Peyer's patch (tissue), 4 donors: ENCODE data around the gene ARID3B. TPM values are rescaled to one million over a fixed set of nuclear protein-coding genes. Genes with fewer than 3 reads are reported as not detected.

ENCODE experiments used
- DNase-seq, 3 donors: peaks; one replicate each; pipeline ENCODE4 v3.0.0-alpha.2; 2017 to 2019
- H3K27ac ChIP-seq, 4 donors: fragments of 200-600 bp; sonication (generic); one replicate each; pipeline ENCODE4 v1.5.1; 2016 to 2019
- H3K27me3 ChIP-seq, 2 donors: fragments of 200-600 bp; sonication (generic); one replicate each; pipeline ENCODE4 v1.5.1; 2019
- H3K36me3 ChIP-seq, 3 donors: fragments of 200-600 bp; sonication (generic); one replicate each; pipeline ENCODE4 v1.5.1; 2016 to 2019
- H3K4me1 ChIP-seq, 4 donors: fragments of 200-600 bp; sonication (generic); one replicate each; pipeline ENCODE4 v1.5.1; 2016 to 2019
- H3K4me3 ChIP-seq, 4 donors: fragments of 200-600 bp; sonication (generic); 1 replicate in 3 of 4; 2 replicates in 1 of 4; pipeline ENCODE4 v1.5.1; 2016 to 2019; ENCODE audit warnings: mild to moderate bottlenecking in 1 of 4
- H3K9me3 ChIP-seq, 4 donors: fragments of 200-600 bp; sonication (generic); one replicate each; pipeline ENCODE4 v1.5.1; 2016 to 2019; ENCODE audit warnings: mild to moderate bottlenecking in 1 of 4
- CTCF ChIP-seq, 6 experiments: fragments of 450-650 bp in 4 of 6; fragments of 200-600 bp in 2 of 6; sonication (generic) in 1 of 6; IDR thresholded peaks; one replicate each; pipeline ENCODE4 v1.5.1; 2017 to 2019; ENCODE audit warnings: antibody characterized with exemption in 6 of 6, mild to moderate bottlenecking in 3 of 6, moderate library complexity in 1 of 6
- POLR2A ChIP-seq, 2 donors: fragments of 450-650 bp; IDR thresholded peaks; one replicate each; pipeline ENCODE4 v1.5.1; 2017; ENCODE audit warnings: antibody characterized with exemption in 2 of 2, mild to moderate bottlenecking in 2 of 2, moderate library complexity in 2 of 2
- total RNA-seq, 4 donors: library from RNA; depleted of rRNA; stranded (reverse); fragments of >200 nt; gene quantifications; one replicate each; pipeline ENCODE4 v1.1.0, GENCODE V29; 2016

Gene ARID3B
- total RNA-seq, 4 donors from 2014 or later = 10.9 to 29.4 (median 21.6) TPM

- no peaks in the 10 kb centered on the region for H3K9me3 ChIP-seq
- no peaks in the 10 kb centered on the region for H3K36me3 ChIP-seq
- H3K27ac ChIP-seq = no peak overlapping the region
- no peak overlapping the region for H3K4me3 ChIP-seq
- H3K27me3 ChIP-seq = no peaks in the 10 kb centered on the region
- TF ChIP-seq POLR2A (IDR thresholded peaks at IDR 0.05) (no peak), CTCF (IDR thresholded peaks at IDR 0.05) (no peak)
- no peak for DNase-seq
- H3K4me1 ChIP-seq = peaks cover 0 to 19% (median 9%) of the 10 kb centered on the region in 4 donors
These were observed 72.3 kb downstream of the ARID3B start for GRCh38 chr15:74613089-74613952.

GRCh38 chr15:74613953-74614743, 73.1 kb downstream of the ARID3B start:
- Histone ChIP-seq H3K36me3 (peaks cover 0 to 2% (median 0%) of the 10 kb centered on the region in 3 donors), H3K27ac (peak overlapping the region; percentile 98 to 99 (median 98)), H3K27me3 (no peaks in the 10 kb centered on the region), H3K4me1 (peaks cover 0 to 27% (median 9%) of the 10 kb centered on the region in 4 donors), H3K4me3 (peak overlapping the region; percentile 71 to 98 (median 73)), H3K9me3 (no peaks in the 10 kb centered on the region)
- no peak for DNase-seq
- TF ChIP-seq POLR2A (IDR thresholded peaks at IDR 0.05) (no peak), CTCF (IDR thresholded peaks at IDR 0.05) (no peak)

GRCh38 chr15:74614744-74615507, 73.9 kb downstream of the ARID3B start:
- H3K4me3 ChIP-seq = peak overlapping the region; percentile 71 to 98 (median 73)
- peaks cover 0 to 10% (median 0%) of the 10 kb centered on the region in 3 donors for H3K36me3 ChIP-seq
- H3K27ac ChIP-seq = peak overlapping the region; percentile 98 to 99 (median 98)
- no peaks in the 10 kb centered on the region for H3K9me3 ChIP-seq
- no peaks in the 10 kb centered on the region for H3K27me3 ChIP-seq
- peaks cover 0 to 27% (median 9%) of the 10 kb centered on the region in 4 donors for H3K4me1 ChIP-seq
- TF ChIP-seq CTCF (IDR thresholded peaks at IDR 0.05) (peak in 1 of 6 experiments; percentile 19), POLR2A (IDR thresholded peaks at IDR 0.05) (peak; percentile 49 to 58)
- DNase-seq = peak; percentile 84 to 95 (median 89)

GRCh38 chr15:74615508-74616365, 74.7 kb downstream of the ARID3B start, which contains the start of gene CLK3:
CLK3 (plus strand) TSS chr15:74615836; CDS start chr15:74619197, 3,361 bp downstream.
- peak within 1 kb of the TSS; percentile 71 to 98 (median 73) for H3K4me3 ChIP-seq
- peaks cover 0 to 27% (median 10%) of the 10 kb centered on the region in 4 donors for H3K4me1 ChIP-seq
- peaks cover 0 to 18% (median 0%) of the 10 kb centered on the region in 3 donors for H3K36me3 ChIP-seq
- peak; percentile 94 to 98 (median 98) for DNase-seq
- no peaks in the 10 kb centered on the region for H3K27me3 ChIP-seq
- TF ChIP-seq POLR2A (IDR thresholded peaks at IDR 0.05) (peak; percentile 85), CTCF (IDR thresholded peaks at IDR 0.05) (no peak)
- no peaks in the 10 kb centered on the region for H3K9me3 ChIP-seq
- H3K27ac ChIP-seq = peak within 1 kb of the TSS; percentile 98 to 99 (median 98)
